HG02870 (cell line): ENCODE results near the gene CNTN4.
A peak's percentile ranks its signal among the peaks of the same experiment; 100 is the strongest.

Experiments used
- ATAC-seq: cut with Tn5 transposase; IDR thresholded peaks from one replicate; pipeline ENCODE4 v1.9.1; 2021; ENCODE audit warnings: mild to moderate bottlenecking, moderate library complexity; ENCODE audit not compliant: unreplicated experiment

Gene CNTN4

GRCh38 chr3:2839876-2840275 lies 741.2 kb downstream of the CNTN4 start:
- ATAC-seq = no peak

- no peak for ATAC-seq
Measured at GRCh38 chr3:2847062-2847841, 748.6 kb downstream of the CNTN4 start.

DNA sequence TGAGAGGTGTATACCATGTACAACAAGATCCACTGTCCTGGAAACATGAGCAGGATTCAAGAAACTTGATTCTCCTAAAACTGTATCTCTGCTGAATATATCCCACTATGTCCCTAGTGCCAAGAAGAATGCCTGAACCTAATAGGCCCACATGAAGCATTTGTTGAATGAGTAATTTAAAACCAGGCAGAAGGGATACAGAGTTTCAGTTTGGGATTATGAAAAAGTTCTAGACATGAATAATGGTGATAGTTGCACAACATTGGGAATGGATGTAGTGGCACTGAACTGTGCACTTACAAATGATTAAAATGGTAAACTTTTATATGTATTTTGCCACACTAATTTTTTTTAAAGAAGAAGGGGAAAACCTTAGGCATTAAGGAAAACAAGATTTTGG lies 750.4 kb downstream of the CNTN4 start:
- no peak for ATAC-seq

DNA sequence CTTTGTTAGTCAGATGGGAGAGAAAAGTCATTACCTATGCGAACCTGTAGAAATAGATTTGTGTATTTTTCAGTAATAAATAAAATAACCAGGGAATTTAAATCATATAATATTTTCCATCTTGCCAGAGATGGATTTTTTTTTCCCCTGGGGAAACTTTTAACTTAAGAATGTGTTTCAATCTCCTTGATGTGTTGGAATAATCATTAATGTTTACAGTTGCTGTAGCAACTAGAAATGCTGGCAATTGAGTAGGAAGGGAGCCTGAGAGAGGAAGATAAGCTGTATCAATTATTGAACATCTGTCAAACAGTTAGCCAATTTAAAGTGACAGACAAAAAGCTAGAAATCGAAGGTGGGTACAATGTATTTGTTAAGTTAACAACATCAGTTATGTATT lies 752.0 kb downstream of the CNTN4 start:
- no peak for ATAC-seq

GRCh38 chr3:2851361-2851760 lies 752.7 kb downstream of the CNTN4 start:
- no peak for ATAC-seq

GRCh38 chr3:2851835-2852234 lies 753.2 kb downstream of the CNTN4 start:
- no peak for ATAC-seq

GRCh38 chr3:2853651-2854050 lies 755.0 kb downstream of the CNTN4 start:
- no peak for ATAC-seq

DNA sequence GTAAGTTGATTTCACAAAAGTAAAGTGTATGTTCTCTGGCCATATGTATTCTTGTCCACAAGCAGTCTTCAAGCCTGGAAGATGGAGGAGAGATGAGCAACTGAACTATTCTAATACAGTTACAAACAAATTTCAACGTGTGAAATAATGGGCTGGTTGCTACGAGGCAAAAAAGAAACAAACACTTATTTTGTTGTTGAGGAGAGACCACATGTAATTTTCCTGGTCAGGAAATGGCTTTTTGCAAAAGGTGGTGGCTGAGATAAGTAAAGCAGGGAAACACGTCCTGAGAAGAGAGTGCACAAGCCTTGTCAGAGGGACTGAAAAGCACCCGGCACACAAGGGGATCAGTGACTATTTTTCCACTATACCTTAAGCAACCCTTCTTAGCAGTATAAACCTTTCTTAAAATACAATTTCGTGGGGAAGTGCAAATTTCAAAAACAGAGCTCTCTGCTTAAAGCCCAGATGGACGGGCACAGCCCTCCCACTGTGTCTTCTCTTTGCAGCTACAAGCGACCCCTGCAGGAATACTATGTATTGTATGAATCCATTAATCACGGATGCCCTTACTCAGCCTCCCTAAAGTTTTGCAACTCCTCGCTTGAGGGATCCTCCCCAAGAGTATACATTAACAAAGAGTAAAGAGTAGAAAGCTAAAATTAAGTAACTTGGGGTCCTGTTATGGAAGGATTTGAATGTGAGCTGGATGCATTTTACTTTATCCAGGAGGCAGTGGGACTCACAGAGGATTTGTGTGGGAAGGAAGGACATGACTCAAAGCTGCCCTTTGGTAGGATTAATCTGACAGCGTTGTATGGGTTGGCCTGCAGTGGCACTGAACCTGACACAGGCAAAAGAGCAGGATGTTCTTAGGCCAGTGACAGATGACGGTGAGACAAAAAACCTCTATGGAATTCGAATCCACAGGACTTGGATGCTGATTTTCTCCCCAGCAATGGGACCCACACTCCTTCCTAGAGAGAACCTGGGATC lies 757.8 kb downstream of the CNTN4 start:
- ATAC-seq = no peak

DNA sequence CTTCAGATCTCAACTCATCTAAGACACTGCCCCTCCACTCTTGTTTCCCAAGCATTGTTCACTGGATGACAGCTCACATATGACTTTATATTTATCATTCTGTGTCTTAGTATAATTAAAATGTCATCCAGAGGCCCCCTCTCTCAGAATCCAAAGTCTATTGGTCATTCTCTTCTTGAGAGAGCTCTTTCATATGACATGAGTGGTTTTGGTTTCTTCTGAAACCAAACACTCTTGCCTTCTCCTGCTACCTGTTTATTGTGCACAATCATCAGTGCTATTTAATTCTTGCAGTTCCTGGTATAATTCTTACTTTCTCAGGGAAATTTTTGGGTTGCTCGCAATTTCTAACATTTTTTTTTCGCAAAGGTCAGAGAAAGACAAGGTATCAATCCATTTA lies 762.0 kb downstream of the CNTN4 start:
- ATAC-seq = no peak

DNA sequence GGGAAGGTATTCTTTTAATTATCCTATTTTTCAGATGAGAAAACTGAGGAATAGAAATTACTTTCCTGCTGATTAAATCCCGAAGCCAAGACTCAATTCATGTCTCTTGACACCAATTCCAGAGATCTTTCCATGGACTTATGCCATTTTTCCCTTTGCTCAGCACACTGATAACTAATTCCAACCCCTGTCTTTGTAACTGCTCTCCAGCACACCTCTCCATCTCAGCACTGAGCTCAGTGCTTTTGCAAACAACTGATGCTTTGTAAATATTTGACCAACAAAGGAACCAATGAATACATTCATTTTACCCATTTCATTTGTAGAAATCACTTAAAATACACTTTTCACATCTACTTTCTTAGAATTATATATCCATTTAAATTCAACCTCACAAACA lies 762.5 kb downstream of the CNTN4 start:
- ATAC-seq = no peak

- peak; percentile 53 for ATAC-seq
Measured at GRCh38 chr3:2861920-2862319, 763.3 kb downstream of the CNTN4 start.

- no peak for ATAC-seq
Measured at GRCh38 chr3:2862366-2862765, 763.7 kb downstream of the CNTN4 start.

- no peak for ATAC-seq
Measured at GRCh38 chr3:2863127-2863526, 764.5 kb downstream of the CNTN4 start.

DNA sequence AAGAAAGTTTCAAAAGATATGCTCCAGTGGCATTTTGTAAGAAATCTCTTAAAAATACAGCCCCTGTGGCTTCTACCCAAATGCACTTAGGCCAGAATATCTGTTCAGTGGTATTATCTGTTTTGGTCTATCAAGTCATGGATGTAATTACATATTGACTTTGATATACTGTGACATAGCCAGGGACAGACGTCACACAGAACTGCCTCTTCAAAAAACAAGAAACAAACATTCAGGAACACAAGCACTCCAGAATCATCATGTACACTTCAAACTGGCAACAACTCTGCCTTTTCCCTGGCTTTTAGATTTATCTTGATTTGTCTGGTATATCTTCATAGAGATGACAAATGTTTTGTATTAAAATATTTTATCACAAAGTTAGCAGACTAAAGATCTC lies 771.2 kb downstream of the CNTN4 start:
- no peak for ATAC-seq

DNA sequence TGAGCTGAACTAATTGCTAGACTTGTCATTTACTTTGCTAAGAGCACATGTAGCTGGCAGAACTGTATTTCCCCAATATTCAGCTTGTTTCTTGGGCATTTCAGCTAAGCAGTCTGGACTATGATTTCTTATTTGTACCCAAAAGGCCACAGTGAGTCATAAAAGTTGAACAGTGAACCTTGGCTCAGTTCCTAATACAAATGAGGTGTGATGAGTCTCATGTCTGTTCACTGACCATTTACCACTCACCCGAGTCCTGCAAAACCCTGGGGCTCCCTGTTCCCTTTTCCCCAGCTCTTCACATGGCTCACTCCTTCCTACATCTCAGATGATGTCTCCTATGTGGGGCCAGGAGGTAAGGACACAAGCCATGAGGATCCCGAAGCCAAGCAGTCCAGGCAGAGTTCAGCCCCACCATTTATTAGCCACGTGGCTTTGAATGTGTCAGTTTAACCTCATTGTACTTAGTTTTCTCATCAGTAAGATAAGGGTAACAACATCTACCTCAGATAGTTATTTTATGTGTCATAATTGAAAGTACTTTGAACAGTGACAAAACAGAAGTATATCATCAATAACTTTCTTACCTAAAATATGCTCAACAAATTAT lies 772.2 kb downstream of the CNTN4 start:
- no peak for ATAC-seq

DNA sequence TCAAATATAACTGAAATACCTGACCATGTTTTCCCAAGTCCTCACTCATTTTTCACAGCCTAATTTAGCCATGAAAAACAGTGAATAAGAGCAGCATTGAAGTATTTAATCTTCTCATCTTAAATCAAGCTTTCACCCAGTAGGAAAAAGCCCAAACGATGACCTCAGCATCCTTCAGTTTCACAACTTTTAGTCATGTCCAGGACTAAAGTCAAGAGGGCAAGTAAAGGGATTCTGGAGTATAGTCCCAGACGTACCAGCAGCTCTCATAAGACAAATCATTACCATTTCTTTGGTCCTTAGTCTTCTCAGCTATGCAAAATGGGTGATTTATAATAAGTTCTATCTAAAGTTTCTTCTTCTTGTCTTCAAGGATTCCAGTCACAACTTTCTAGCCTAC lies 774.2 kb downstream of the CNTN4 start:
- no peak for ATAC-seq

DNA sequence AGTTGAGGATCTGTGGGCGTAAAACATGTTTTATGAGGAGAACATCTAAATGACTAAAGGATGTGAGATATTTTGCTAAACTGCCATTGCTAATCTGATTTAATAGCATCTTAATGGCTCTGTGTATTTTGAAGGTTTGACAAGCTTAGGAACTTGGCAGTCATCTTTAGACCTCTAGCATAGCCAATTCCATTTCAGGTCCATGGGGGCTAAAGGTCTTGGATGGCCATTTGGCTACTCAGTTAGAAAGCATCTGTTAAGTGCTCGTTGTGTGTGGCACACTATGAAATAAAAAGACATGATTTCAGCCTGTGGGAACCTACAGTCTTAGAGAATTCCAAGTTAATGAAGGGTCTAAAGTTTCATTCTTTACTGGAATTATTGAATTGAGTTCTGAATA lies 775.3 kb downstream of the CNTN4 start:
- ATAC-seq = no peak

GRCh38 chr3:2875699-2876098 lies 777.0 kb downstream of the CNTN4 start:
- ATAC-seq = no peak

DNA sequence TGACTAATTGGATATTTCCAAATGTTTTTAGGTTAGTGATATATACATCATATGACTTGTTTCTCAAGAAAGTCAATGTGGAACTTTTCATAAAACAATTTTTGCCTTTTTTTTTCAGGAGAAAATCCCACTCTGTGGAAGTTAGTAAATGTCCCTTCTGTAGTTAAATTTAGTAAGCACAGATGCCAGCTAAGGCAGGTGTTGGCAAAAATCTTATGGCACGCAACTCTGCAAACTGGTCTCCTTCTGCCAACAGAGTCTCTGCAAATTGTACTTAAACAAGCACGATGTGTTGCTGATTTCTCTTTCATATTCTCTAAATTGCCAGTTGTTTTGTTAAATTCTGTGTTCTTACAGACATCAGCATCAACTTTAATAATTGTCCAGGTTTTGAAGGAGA lies 777.7 kb downstream of the CNTN4 start:
- no peak for ATAC-seq

GRCh38 chr3:2879023-2879422 lies 780.4 kb downstream of the CNTN4 start:
- ATAC-seq = no peak

DNA sequence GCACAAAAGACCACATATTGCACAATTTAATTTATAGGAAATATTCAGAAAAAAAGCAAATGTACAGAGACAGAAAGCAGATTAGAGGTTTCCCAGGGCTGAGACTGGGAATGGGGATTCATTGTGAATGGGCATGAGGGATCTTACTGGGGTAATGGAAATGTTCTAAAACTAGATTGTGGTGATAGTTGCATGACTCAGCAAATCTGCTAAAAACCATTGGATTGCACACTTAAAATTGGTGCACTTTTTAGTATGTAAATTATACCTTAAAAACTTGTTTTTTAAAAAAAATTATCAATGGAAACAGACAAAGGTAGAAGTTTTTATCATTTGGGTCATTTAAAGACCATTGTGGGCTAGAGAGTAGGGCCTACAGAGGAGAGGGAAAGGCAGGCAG lies 780.9 kb downstream of the CNTN4 start:
- ATAC-seq = no peak
